HCT116 (cell line): Measurements from ENCODE around the gene CDH2. TPM values are rescaled to one million over a fixed set of nuclear protein-coding genes. Genes with fewer than 3 reads are reported as not detected.

Experiments
- ATAC-seq: fragments of 200-7000 bp; cut with Tn5 transposase; 2 replicates; pipeline ENCODE4 v1.9.1; 2020; ENCODE audit warnings: mild to moderate bottlenecking, moderate library complexity
- BruUV-seq: library from RNA; stranded (reverse); fragments of 400-500 nt; replicated peaks from 2 replicates; lab custom pipeline; 2021; lab: Mats Ljungman, UMichigan
- CTCF ChIA-PET: fragments of 300-600 bp; sonication (Branson Sonifier 250); formaldehyde crosslinking; loops from one replicate; lab custom pipeline; 2021; ENCODE audit warnings: antibody characterized with exemption; lab: Charles Lee
- POLR2A ChIA-PET: fragments of 300-600, 350-600 bp; sonication (Branson Sonifier 250); formaldehyde crosslinking; loops from one replicate; lab custom pipeline; 2021; ENCODE audit warnings: antibody characterized with exemption; lab: Charles Lee
- RAD21 ChIA-PET, 2 experiments: fragments of 300-600 bp; sonication (Branson Sonifier 250); formaldehyde crosslinking; loops; one replicate each; lab custom pipeline; 2023; ENCODE audit warnings: low total read pairs in 2 of 2; ENCODE audit not compliant: uncharacterized antibody in 2 of 2, unreplicated experiment in 2 of 2, low non-redundant PET in 1 of 2; lab: Charles Lee
- DNase-seq: peaks from one replicate; pipeline ENCODE4 v3.0.0-alpha.2; 2010; ENCODE audit warnings: low read depth, low spot score
- H2AFZ ChIP-seq: fragments of 200-600 bp; shearing (Covaris generic), sonication (generic); 2 replicates; pipeline ENCODE4 v1.6.1; 2017; ENCODE audit warnings: low read depth, mixed run types, mixed read lengths, antibody characterized with exemption, low read length; ENCODE audit not compliant: poor library complexity, severe bottlenecking
- H3K27ac ChIP-seq: 2 replicates; pipeline ENCODE4 v1.5.1; 2012; ENCODE audit warnings: low read depth, low read length
- H3K27me3 ChIP-seq: fragments of 200-600 bp; sonication (generic); 2 replicates; pipeline ENCODE4 v1.6.1; 2016; ENCODE audit warnings: mixed run types, low read length, mixed read lengths; ENCODE audit not compliant: insufficient read depth
- H3K36me3 ChIP-seq, 2 experiments: fragments of 200-500 bp in 1 of 2; fragments of 200-600 bp in 1 of 2; sonication (Bioruptor generic) in 1 of 2; sonication (generic) in 1 of 2; 2 replicates each; pipeline versions ENCODE4 v1.5.1 to v1.6.1; 2014 to 2016; ENCODE audit warnings: low read length in 2 of 2, inconsistent platforms in 1 of 2, mixed read lengths in 1 of 2, mixed run types in 1 of 2; ENCODE audit not compliant: insufficient read depth in 2 of 2, control insufficient read depth in 1 of 2
- H3K4me1 ChIP-seq, 2 experiments: fragments of 200-600 bp in 1 of 2; sonication (generic) in 1 of 2; 2 replicates each; pipeline versions ENCODE4 v1.5.1 to v1.6.1; 2012 to 2017; ENCODE audit warnings: low read length in 2 of 2, inconsistent platforms in 1 of 2, mild to moderate bottlenecking in 1 of 2, mixed read lengths in 1 of 2, mixed run types in 1 of 2, moderate library complexity in 1 of 2; ENCODE audit not compliant: insufficient read depth in 2 of 2, control insufficient read depth in 1 of 2
- H3K4me2 ChIP-seq: fragments of 200-600 bp; sonication (generic); 2 replicates; pipeline ENCODE4 v1.6.1; 2017; ENCODE audit warnings: mixed run types, low read length, mixed read lengths
- H3K4me3 ChIP-seq, 2 experiments: fragments of 200-600 bp in 1 of 2; sonication (generic) in 1 of 2; replicated peaks in 1 of 2; 2 replicates each; pipeline ENCODE4 v1.5.1; 2011 to 2016; ENCODE audit warnings: low read length in 2 of 2, control low read depth in 1 of 2, low read depth in 1 of 2, mild to moderate bottlenecking in 1 of 2, mixed read lengths in 1 of 2, mixed run types in 1 of 2
- H3K79me2 ChIP-seq: fragments of 200-600 bp; sonication (generic); 2 replicates; pipeline ENCODE4 v1.6.1; 2017; ENCODE audit warnings: mild to moderate bottlenecking, mixed run types, low read length, moderate library complexity, mixed read lengths; ENCODE audit not compliant: insufficient read depth
- H3K9ac ChIP-seq: fragments of 200-600 bp; sonication (generic); 2 replicates; pipeline ENCODE4 v1.6.1; 2016; ENCODE audit warnings: low read length, mixed read lengths
- H3K9me2 ChIP-seq: fragments of 200-600 bp; sonication (generic), shearing (Covaris generic); 2 replicates; pipeline ENCODE4 v1.6.1; 2017; ENCODE audit warnings: mixed run types, mild to moderate bottlenecking, moderate library complexity; ENCODE audit not compliant: insufficient read depth
- H3K9me3 ChIP-seq, 2 experiments: fragments of 200-500 bp in 1 of 2; fragments of 200-600 bp in 1 of 2; sonication (Bioruptor generic) in 1 of 2; sonication (generic) in 1 of 2; 2 replicates each; pipeline ENCODE4 v1.6.1; 2014 to 2017; ENCODE audit warnings: low read length in 2 of 2, mixed read lengths in 2 of 2, inconsistent platforms in 1 of 2, low read depth in 1 of 2, mild to moderate bottlenecking in 1 of 2, mixed run types in 1 of 2, moderate library complexity in 1 of 2; ENCODE audit not compliant: control insufficient read depth in 1 of 2, insufficient read depth in 1 of 2
- H4K20me1 ChIP-seq: fragments of 200-600 bp; sonication (generic), shearing (Covaris generic); 2 replicates; pipeline ENCODE4 v1.6.1; 2017; ENCODE audit warnings: mixed run types, mild to moderate bottlenecking, moderate library complexity; ENCODE audit not compliant: insufficient read depth
- CBX3 ChIP-seq: IDR thresholded peaks from 2 replicates; pipeline ENCODE4 v1.6.1; 2012; ENCODE audit warnings: low read depth
- ELF1 ChIP-seq: IDR thresholded peaks from 2 replicates; pipeline ENCODE4 v1.6.1; 2012; ENCODE audit warnings: low read depth, borderline replicate concordance
- EZH2 ChIP-seq: fragments of 200-600 bp; sonication (generic); IDR thresholded peaks from 2 replicates; pipeline ENCODE4 v1.6.1; 2017; ENCODE audit warnings: antibody characterized with exemption, mixed run types
- EZH2phosphoT487 ChIP-seq: fragments of 200-600 bp; IDR thresholded peaks from 2 replicates; pipeline ENCODE4 v1.6.1; 2018; ENCODE audit warnings: antibody characterized with exemption, borderline replicate concordance
- JUND ChIP-seq: IDR thresholded peaks from 2 replicates; pipeline ENCODE4 v1.6.1; 2012
- MAX ChIP-seq: IDR thresholded peaks from 2 replicates; pipeline ENCODE4 v1.6.1; 2012
- POLR2AphosphoS5 ChIP-seq: IDR thresholded peaks from 2 replicates; pipeline ENCODE4 v1.6.1; 2011; ENCODE audit warnings: mild to moderate bottlenecking, low read depth, low read length, moderate library complexity
- RAD21 ChIP-seq: IDR thresholded peaks from 2 replicates; pipeline ENCODE4 v1.6.1; 2012; ENCODE audit warnings: low read depth, mild to moderate bottlenecking
- REST ChIP-seq: IDR thresholded peaks from 2 replicates; pipeline ENCODE4 v1.6.1; 2012; ENCODE audit warnings: low read depth
- SP1 ChIP-seq: IDR thresholded peaks from 2 replicates; pipeline ENCODE4 v1.6.1; 2012; ENCODE audit warnings: low read depth
- SRF ChIP-seq: IDR thresholded peaks from 2 replicates; pipeline ENCODE4 v1.6.1; 2012; ENCODE audit warnings: low read depth
- ZBTB33 ChIP-seq: IDR thresholded peaks from 2 replicates; pipeline ENCODE4 v1.6.1; 2011; ENCODE audit warnings: mild to moderate bottlenecking, low read length, moderate library complexity; ENCODE audit not compliant: insufficient replicate concordance; ENCODE audit errors: extremely low read depth
- ZFX ChIP-seq: fragments of 450-650 bp; IDR thresholded peaks from 2 replicates; pipeline ENCODE4 v1.6.1; 2017
- intact Hi-C: fragments of 100-400 bp; cut with micrococcal nuclease; formaldehyde crosslinking; loops from 2 replicates; pipeline ENCODE4 v1.10.0; 2022
- total RNA-seq: library from RNA; stranded (reverse); gene quantifications from one replicate; pipeline ENCODE4 v1.2.1, GENCODE V29; 2021; ENCODE audit not compliant: unreplicated experiment

Gene CDH2
- total RNA-seq, 1 experiment from 2014 or later, result 0.15 TPM

GRCh38 chr18:28040716-28041115 lies 136.2 kb downstream of the CDH2 start:
- H2AFZ ChIP-seq, result no peak overlapping the region
- no peak for TF ChIP-seq JUND
- no peak for TF ChIP-seq SRF
- H3K9me3 ChIP-seq, result no peaks in the 10 kb centered on the region
- no peaks in the 10 kb centered on the region for H3K79me2 ChIP-seq
- no peak overlapping the region for H3K4me3 ChIP-seq
- H3K36me3 ChIP-seq, result no peaks in the 10 kb centered on the region
- DNase-seq (no peak), ATAC-seq (no peak)
- H3K9ac ChIP-seq, result no peak overlapping the region
- no peak overlapping the region for H3K27ac ChIP-seq
- H4K20me1 ChIP-seq, result no peaks in the 10 kb centered on the region
- BruUV-seq, result no TSS peak
- no peaks in the 10 kb centered on the region for H3K9me2 ChIP-seq
- RAD21 ChIA-PET, result no interaction called here
- CTCF ChIA-PET, result no interaction called here
- H3K4me2 ChIP-seq, result no peak overlapping the region
- intact Hi-C loops, result no loop called here
- H3K4me1 ChIP-seq, result no peaks in the 10 kb centered on the region
- no peaks in the 10 kb centered on the region for H3K27me3 ChIP-seq
- POLR2A ChIA-PET, result no interaction called here

GRCh38 chr18:28040211-28040610 lies 136.7 kb downstream of the CDH2 start:
- ChIA-PET RAD21 (no interaction called here), CTCF (no interaction called here), POLR2A (no interaction called here)
- H3K4me1 ChIP-seq, result no peaks in the 10 kb centered on the region
- no peak overlapping the region for H3K9ac ChIP-seq
- no peaks in the 10 kb centered on the region for H3K27me3 ChIP-seq
- H3K79me2 ChIP-seq, result no peaks in the 10 kb centered on the region
- H3K9me2 ChIP-seq, result no peaks in the 10 kb centered on the region
- ATAC-seq (no peak), DNase-seq (no peak)
- intact Hi-C loops, result no loop called here
- no peak overlapping the region for H3K27ac ChIP-seq
- no TSS peak for BruUV-seq
- no peak overlapping the region for H3K4me3 ChIP-seq
- no peaks in the 10 kb centered on the region for H3K36me3 ChIP-seq
- no peaks in the 10 kb centered on the region for H4K20me1 ChIP-seq
- H3K4me2 ChIP-seq, result no peak overlapping the region
- TF ChIP-seq ZFX (no peak), POLR2AphosphoS5 (no peak), REST (no peak), RAD21 (no peak), ELF1 (no peak), ZBTB33 (no peak), EZH2 (no peak), EZH2phosphoT487 (no peak), MAX (no peak), CBX3 (no peak), SP1 (no peak)
- no peak overlapping the region for H2AFZ ChIP-seq
- H3K9me3 ChIP-seq, result no peaks in the 10 kb centered on the region
